ENCODE measurements around the gene TWIST2. TPM values are rescaled to one million over a fixed set of nuclear protein-coding genes. Genes with fewer than 3 reads are reported as not detected.
A peak's percentile ranks its signal among the peaks of the same experiment; 100 is the strongest.

TWIST2 gene
- total RNA-seq, 2 experiments from 2014 or later: not detected

DNA sequence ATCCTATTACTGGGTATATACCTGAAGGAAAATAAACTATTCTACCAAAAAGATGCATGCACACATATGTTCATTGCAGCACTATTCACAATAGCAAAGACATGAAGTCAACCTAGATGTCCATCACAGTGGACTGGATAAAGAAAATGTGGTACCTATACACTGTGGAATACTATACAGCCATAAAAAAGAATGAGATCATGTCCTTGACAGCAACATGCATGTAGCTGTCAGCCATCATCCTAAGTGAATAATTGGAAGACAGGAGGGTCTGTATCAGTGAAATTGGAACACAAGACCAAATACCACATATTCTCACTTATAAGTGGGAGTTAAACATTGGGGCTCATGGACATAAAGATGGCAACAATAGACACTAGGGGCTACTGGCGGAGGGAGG lies 27.7 kb upstream of the TWIST2 start:
- Mint-ChIP-seq H3K9me3 (ENCODE audit: low read depth) (peaks cover 5% of the 10 kb centered on the region), H3K27ac (no peak overlapping the region), H3K27me3 (peaks cover 12% of the 10 kb centered on the region), H3K36me3 (no peaks in the 10 kb centered on the region), H3K4me3 (no peak overlapping the region), H3K4me1 (no peaks in the 10 kb centered on the region)
- no peak for DNase-seq
- CTCF ChIA-PET: no interaction called here
- no peak for ATAC-seq

DNA sequence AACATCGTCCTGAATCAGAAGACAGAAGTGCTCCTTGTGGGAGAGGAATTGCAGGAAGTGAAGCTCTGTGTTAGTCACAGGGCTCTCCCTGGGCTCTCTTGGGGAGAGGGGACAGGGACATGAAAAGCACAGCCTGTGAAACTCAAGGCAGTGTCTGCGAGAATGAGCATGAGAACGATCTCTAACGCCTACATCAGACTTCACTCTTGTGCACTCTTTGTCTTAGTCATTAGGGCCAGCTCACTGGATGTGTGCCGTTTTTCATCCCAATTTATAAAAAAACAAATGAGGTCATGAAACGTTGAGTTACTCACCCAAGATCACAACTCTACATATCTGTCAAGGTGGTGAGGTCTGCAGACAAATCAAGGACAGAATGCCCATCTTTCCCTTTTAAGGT lies 27.0 kb upstream of the TWIST2 start:
- H3K4me1 Mint-ChIP-seq: no peaks in the 10 kb centered on the region
- H3K27ac Mint-ChIP-seq: no peak overlapping the region
- peaks cover 5% of the 10 kb centered on the region for H3K9me3 Mint-ChIP-seq (ENCODE audit: low read depth)
- CTCF ChIA-PET: no interaction called here
- H3K4me3 Mint-ChIP-seq: no peak overlapping the region
- peaks cover 12% of the 10 kb centered on the region for H3K27me3 Mint-ChIP-seq
- H3K36me3 Mint-ChIP-seq: no peaks in the 10 kb centered on the region
- ATAC-seq (no peak), DNase-seq (no peak)

DNA sequence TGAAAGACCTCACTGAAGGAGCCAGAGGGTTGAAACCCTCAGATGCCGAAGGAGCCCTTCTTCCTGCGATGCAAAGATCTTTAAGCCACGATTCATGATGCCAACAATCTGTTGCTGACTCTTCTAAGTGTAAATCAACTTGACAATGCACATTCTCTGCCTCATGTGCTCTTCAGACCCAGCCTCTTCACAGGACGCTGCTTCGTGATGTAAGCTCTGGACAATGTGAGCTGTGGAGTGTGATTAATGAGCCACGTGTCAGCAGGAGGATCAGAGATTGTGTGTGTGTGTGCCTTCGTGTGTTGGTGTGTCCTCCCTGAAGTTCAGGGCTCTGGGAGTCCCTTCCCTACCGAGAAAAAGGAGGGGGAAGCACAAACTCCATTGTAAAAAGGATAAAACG lies 26.5 kb upstream of the TWIST2 start:
- Mint-ChIP-seq H3K36me3 (no peaks in the 10 kb centered on the region), H3K27ac (no peak overlapping the region), H3K4me3 (no peak overlapping the region), H3K27me3 (peaks cover 16% of the 10 kb centered on the region), H3K9me3 (ENCODE audit: low read depth) (peaks cover 8% of the 10 kb centered on the region), H3K4me1 (no peaks in the 10 kb centered on the region)
- ATAC-seq: no peak
- CTCF ChIA-PET: no interaction called here
- no peak for DNase-seq

DNA sequence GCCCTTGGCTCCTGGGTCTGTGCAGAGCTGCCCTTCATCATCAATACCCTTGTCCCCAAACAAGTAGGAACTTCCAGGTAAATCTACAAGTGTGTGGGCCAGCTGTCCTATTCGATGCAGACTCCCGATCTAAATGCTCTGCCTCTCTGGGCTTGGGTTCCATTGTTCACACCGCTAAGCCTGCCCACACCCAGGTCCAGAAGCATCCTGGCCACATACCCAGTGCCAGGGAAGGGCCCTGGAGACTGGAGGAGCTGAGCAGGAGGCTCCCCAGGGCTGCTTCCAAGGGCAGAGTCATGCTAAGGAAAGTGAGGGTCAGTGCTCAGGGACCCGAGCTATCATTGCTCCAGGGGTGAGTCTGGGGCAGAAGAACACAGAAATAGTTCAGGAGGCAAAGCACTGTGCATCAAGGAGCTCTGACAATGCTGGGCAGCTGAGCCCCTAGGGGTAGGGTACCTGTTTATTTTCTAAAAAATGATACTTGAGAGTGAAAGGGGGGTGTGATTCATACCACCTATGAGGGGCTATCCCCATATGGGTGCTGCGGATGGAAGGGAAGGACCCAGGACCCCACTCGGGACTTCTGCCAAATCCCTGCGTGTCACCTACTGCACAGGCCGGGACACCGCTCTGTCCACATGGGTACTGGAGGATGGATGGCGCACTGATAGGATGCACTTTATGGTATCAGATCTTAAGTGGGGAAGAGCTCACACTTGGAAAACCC lies 25.8 kb upstream of the TWIST2 start:
- H3K4me1 Mint-ChIP-seq: no peaks in the 10 kb centered on the region
- no peak overlapping the region for H3K27ac Mint-ChIP-seq
- ATAC-seq: no peak
- H3K4me3 Mint-ChIP-seq: no peak overlapping the region
- H3K9me3 Mint-ChIP-seq (ENCODE audit: low read depth): peaks cover 8% of the 10 kb centered on the region
- H3K27me3 Mint-ChIP-seq: peaks cover 17% of the 10 kb centered on the region
- DNase-seq: no peak
- CTCF ChIA-PET: no interaction called here
- no peaks in the 10 kb centered on the region for H3K36me3 Mint-ChIP-seq

DNA sequence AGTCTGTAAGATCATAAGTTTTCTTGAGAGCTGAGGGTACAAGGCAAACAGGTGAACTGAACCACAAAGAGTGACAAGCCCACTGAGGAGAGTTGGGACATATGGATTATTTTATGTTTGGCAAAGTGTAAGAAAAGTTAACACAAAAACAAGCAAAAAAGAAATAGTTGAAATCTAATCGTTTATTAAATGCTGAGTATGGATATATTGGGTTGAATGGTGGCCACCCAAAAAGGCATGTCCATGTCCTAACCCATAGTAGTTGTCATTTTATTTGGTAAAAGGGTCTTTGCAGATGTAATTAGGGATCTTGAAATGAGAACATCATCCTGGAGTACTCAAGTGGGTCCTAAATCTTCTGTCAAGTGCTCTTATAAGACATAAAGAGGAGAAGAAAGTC lies 24.9 kb upstream of the TWIST2 start:
- ATAC-seq (no peak), DNase-seq (no peak)
- no peak overlapping the region for H3K27ac Mint-ChIP-seq
- H3K27me3 Mint-ChIP-seq: peaks cover 13% of the 10 kb centered on the region
- no peak overlapping the region for H3K4me3 Mint-ChIP-seq
- H3K36me3 Mint-ChIP-seq: no peaks in the 10 kb centered on the region
- H3K9me3 Mint-ChIP-seq (ENCODE audit: low read depth): peaks cover 8% of the 10 kb centered on the region
- CTCF ChIA-PET: no interaction called here
- no peaks in the 10 kb centered on the region for H3K4me1 Mint-ChIP-seq

DNA sequence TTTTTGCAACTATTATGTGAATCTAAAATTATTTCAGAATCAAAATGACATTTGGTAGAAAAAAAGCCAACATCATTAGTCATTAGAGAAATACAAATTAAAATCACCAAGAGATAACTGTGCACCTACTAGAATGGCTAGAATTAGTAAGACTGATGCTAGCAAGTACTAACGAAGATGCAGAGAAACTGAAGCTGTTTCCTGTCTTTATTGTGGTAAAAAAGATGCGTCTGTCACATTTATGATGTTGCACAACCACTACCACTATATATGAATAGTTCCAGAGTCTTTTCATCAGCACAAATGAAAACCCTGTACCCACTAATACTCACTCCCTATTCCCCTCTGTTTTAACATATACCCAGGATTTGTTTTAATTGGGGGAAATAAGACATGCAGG lies 16.7 kb upstream of the TWIST2 start:
- no peaks in the 10 kb centered on the region for H3K36me3 Mint-ChIP-seq
- DNase-seq (no peak), ATAC-seq (no peak)
- CTCF ChIA-PET: no interaction called here
- no peak overlapping the region for H3K4me3 Mint-ChIP-seq
- peaks cover 49% of the 10 kb centered on the region for H3K27me3 Mint-ChIP-seq
- no peak overlapping the region for H3K27ac Mint-ChIP-seq
- H3K4me1 Mint-ChIP-seq: no peaks in the 10 kb centered on the region
- H3K9me3 Mint-ChIP-seq (ENCODE audit: low read depth): peaks cover 2% of the 10 kb centered on the region

DNA sequence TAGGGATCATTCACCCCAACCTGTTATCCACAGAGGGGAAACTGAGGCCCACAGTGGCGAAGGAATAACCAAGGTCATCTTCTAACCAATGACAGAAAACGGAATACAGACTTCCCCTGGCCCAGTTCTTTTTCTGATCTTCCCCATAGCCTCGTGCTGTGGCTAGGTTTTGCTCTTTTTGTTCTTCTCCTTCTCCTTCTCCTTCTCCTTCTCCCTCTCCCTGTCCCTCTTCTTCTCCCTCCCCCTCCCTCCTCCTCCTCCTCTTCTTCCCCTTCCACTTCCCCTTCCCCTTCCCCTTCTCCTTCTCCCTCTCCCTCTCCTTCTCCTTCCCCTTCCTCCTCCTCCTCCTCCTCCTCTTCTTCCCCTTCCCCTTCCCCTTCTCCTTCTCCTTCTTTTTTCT lies 12.9 kb upstream of the TWIST2 start:
- no peak for ATAC-seq
- DNase-seq: no peak
- Mint-ChIP-seq H3K9me3 (ENCODE audit: low read depth) (no peaks in the 10 kb centered on the region), H3K4me3 (no peak overlapping the region), H3K27me3 (peaks cover 38% of the 10 kb centered on the region), H3K4me1 (no peaks in the 10 kb centered on the region), H3K36me3 (no peaks in the 10 kb centered on the region), H3K27ac (no peak overlapping the region)
- CTCF ChIA-PET: no interaction called here

DNA sequence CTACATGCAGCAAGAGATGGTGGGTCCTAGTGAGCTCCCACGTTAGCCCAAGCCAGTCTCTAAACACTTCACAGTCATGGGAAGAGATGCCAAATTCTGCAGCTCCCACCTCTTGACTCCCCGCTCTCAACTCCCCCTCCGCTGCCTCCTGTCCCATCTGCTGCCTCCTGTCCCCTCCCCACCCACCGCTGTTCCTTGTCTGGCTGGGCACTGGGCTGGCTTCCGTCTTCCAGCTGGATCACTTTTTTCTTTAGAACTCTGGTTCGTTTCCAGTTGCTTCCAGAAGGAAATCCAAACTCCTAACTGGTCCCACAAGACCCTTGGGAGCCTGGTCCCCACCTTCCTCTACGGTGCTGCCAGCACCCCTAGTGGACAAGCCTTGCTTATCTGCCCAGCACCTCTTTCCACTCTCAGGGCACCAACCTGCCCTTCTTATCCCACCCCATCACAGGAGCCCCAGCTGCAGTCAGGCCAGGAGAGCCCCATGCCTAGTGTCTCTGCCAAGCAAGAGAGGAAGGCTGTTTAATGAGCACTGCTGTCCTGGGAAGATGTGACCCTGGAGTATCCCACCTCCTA lies 12.1 kb upstream of the TWIST2 start:
- DNase-seq (no peak), ATAC-seq (no peak)
- H3K4me3 Mint-ChIP-seq: no peak overlapping the region
- no peaks in the 10 kb centered on the region for H3K4me1 Mint-ChIP-seq
- CTCF ChIA-PET: no interaction called here
- no peaks in the 10 kb centered on the region for H3K9me3 Mint-ChIP-seq (ENCODE audit: low read depth)
- no peaks in the 10 kb centered on the region for H3K36me3 Mint-ChIP-seq
- H3K27ac Mint-ChIP-seq: no peak overlapping the region
- H3K27me3 Mint-ChIP-seq: peaks cover 34% of the 10 kb centered on the region

DNA sequence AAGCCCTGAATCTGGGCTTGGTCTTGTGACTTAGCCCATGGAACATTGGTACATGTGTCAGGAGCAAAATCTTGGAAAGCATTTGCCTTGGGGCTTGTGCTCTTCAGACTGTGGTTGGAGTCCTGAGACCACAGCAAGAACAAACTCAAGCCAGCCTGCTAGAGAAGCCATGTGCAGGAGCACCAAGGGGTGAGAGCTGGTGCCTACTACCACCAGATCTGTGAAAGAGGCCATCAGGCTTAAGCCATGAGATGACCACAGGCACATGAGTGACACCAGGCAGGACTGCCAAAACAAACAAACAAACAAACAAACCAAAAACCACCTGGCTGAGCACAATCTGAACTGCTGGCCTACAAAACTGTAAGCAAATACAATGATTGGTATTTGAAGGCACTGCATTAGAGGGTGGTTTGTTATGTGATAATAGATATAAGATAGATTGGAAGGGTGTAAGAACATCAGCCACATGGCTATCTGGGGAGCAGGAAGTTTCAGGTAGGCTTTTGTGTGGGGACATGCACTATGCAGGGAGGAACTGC lies 9.0 kb upstream of the TWIST2 start:
- no peaks in the 10 kb centered on the region for H3K9me3 Mint-ChIP-seq (ENCODE audit: low read depth)
- no peaks in the 10 kb centered on the region for H3K4me1 Mint-ChIP-seq
- H3K4me3 Mint-ChIP-seq: no peak overlapping the region
- no peak for DNase-seq
- CTCF ChIA-PET: no interaction called here
- H3K36me3 Mint-ChIP-seq: no peaks in the 10 kb centered on the region
- no peak overlapping the region for H3K27ac Mint-ChIP-seq
- no peak for ATAC-seq
- peaks cover 26% of the 10 kb centered on the region for H3K27me3 Mint-ChIP-seq

DNA sequence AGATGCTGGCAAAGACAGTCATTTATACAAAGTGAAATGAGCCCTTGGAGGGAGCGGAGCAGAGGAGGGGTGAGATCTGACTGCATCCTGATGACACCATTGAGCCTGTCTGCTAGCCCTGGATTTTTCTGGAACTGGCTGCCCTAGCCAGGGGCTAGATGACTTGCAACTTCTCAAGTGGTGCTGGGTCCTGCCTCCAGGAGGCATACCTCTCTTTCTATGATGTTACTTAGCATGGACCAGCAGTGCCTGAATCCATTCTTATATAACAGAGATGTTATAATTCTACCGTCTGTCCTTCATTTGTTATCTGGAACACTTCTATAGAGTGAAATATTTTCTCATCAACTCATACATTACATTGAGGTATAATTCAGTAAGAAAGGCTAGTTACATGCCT lies 8.5 kb upstream of the TWIST2 start:
- peaks cover 28% of the 10 kb centered on the region for H3K27me3 Mint-ChIP-seq
- CTCF ChIA-PET: no interaction called here

DNA sequence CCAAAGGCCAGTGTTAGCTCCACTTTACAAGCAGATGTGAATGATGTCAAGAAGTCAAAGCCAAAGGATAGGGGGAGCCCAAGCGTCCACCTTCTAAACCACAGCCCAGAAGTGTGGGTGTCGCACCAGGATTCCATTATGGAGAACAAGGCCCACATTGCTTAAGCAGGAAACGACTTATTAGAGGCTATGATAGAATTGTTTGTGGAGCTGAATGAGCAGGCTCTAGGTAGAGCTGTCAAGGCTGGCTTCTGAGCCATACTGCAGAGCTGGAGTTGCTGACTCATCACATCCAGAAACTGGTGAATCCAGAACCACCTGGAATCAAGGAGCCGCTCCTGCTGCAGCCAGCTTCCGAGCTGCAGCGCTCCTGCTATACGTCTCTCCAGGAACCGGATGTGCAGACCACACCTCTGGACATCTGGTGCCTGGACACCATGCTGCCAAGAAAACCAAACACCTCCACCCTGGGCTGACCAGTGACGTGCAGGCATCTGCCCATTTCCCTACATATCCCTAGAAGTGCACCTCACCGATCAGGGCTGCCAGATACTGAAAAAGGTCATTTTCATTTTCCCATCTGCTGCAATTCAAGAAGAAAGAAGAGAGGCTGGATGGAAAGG lies 6.2 kb upstream of the TWIST2 start:
- ATAC-seq (no peak), DNase-seq (no peak)
- Mint-ChIP-seq H3K36me3 (no peaks in the 10 kb centered on the region), H3K27ac (no peak overlapping the region), H3K4me3 (no peak overlapping the region), H3K27me3 (peaks cover 48% of the 10 kb centered on the region), H3K4me1 (no peaks in the 10 kb centered on the region), H3K9me3 (ENCODE audit: low read depth) (no peaks in the 10 kb centered on the region)
- CTCF ChIA-PET: no interaction called here

More for the DNA sequence above, 8.5 kb upstream of the TWIST2 start:
- ATAC-seq (no peak), DNase-seq (no peak)
- no peak overlapping the region for H3K4me3 Mint-ChIP-seq
- H3K4me1 Mint-ChIP-seq: no peaks in the 10 kb centered on the region
- no peaks in the 10 kb centered on the region for H3K36me3 Mint-ChIP-seq
- H3K27ac Mint-ChIP-seq: no peak overlapping the region
- H3K9me3 Mint-ChIP-seq (ENCODE audit: low read depth): no peaks in the 10 kb centered on the region

DNA sequence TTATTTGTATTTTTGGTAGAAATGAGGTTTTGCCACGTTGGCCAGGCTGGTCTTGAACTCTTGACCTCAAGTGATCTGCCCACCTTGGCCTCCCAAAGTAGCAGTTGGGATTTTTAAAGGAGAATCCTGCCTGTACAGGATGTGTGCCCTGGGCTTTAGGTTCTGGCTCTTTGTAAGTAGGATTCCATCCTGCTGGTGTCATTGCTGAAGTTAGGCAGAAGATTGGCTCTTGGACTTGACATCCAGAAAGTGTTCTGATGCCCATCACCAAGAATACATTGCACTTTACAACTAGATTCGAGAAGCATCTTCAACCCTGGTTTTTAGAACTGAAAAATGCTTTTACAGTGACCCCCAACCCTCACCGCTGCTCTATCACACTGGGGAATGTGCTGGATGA lies 4.4 kb upstream of the TWIST2 start:
- Mint-ChIP-seq H3K27me3 (peaks cover 55% of the 10 kb centered on the region), H3K36me3 (no peaks in the 10 kb centered on the region), H3K4me1 (no peaks in the 10 kb centered on the region), H3K27ac (no peak overlapping the region), H3K4me3 (no peak overlapping the region), H3K9me3 (ENCODE audit: low read depth) (no peaks in the 10 kb centered on the region)
- peak; percentile 14 for DNase-seq
- no peak for ATAC-seq
- CTCF ChIA-PET: no interaction called here

DNA sequence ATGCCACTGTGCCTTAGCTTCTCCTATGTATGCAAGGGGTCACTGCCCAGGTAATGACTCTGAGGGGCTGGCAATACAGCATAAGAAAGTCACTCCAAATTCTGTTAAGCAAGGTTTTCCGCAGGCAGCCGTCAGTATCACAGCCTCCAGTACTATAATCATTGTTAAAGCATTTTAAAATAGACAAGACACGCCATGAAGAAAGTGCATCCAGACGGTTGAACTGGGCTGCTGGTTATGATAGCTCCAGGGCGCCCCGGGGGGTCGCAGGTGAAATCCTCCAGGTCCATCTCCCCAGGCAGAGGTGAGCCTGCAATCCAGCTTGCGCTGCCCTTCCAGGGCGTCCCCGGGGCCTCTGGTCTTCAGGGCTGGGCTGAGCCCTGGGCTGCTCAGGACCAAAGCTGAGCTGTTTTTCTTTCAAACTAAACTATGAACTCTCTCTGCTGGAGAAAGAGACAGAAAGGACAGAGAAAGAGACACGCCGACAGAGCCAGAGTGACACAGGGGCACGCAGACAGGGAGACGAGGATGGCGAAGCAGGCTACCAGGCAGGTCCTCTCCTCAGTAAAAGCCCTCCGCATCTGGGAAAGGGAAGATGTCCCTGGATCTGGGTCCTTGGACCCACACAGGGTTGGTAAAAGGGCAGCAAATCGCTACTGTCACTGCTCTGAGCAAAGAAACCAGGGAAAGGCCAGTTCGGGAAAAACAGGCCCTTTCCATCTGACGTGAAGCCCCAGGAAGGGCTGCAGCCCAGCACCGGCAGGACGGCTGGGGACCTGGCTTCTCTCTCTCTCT lies 2.1 kb upstream of the TWIST2 start:
- H3K36me3 Mint-ChIP-seq: no peaks in the 10 kb centered on the region
- no peak for ATAC-seq
- peaks cover 65% of the 10 kb centered on the region for H3K27me3 Mint-ChIP-seq
- H3K9me3 Mint-ChIP-seq (ENCODE audit: low read depth): no peaks in the 10 kb centered on the region
- CTCF ChIA-PET: no interaction called here
- DNase-seq: peak; percentile 23
- H3K4me1 Mint-ChIP-seq: no peaks in the 10 kb centered on the region
- H3K27ac Mint-ChIP-seq: no peak overlapping the region
- H3K4me3 Mint-ChIP-seq: no peak overlapping the region

DNA sequence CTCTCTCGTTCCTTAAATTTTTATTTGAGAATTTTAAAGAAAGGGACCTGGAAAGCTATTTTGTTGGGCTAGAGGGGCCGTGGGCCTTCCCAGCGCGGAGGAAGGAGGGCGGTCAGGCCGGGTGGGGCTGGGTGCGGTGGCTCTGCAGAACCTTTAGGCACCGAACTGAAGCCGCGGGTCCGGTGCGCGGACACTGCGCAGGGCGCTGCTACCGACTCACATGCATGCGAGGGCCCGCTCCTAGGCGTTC lies 1.6 kb upstream of the TWIST2 start:
- ATAC-seq: no peak
- Mint-ChIP-seq H3K27ac (no peak overlapping the region), H3K9me3 (ENCODE audit: low read depth) (no peaks in the 10 kb centered on the region), H3K27me3 (peaks cover 68% of the 10 kb centered on the region), H3K36me3 (no peaks in the 10 kb centered on the region), H3K4me1 (no peaks in the 10 kb centered on the region), H3K4me3 (no peak overlapping the region)
- CTCF ChIA-PET: no interaction called here
- peak; percentile 14 for DNase-seq

Measured in activated CD8-positive, alpha-beta memory T cell treated with anti-CD3 and anti-CD28 coated beads, Interleukin-2, amount 10 ng/mL, durations not matched to agents 7 days and 5 days (primary cell).